Measurements from ENCODE around the gene ERH.

ERH gene

DNA sequence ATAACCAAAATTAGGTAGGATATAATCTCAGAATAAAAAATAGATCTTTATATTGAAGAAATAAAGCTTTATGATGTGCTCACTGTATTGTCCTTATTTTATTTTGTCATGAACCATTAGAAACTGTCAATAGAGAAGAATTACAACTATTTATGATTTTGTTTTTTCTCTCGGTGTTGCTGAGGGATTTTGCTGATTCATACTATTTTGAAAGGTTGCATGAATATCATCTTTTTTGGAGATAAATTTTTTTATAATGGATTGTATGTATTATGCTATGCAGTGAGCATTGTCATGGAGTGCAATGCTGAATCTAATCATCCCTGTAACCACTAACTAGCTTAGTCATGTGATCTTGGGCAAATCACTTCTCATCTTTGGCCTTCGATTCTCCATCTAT, 15.4 kb upstream of the ERH start:
- TF ChIP-seq, protein P1, sequence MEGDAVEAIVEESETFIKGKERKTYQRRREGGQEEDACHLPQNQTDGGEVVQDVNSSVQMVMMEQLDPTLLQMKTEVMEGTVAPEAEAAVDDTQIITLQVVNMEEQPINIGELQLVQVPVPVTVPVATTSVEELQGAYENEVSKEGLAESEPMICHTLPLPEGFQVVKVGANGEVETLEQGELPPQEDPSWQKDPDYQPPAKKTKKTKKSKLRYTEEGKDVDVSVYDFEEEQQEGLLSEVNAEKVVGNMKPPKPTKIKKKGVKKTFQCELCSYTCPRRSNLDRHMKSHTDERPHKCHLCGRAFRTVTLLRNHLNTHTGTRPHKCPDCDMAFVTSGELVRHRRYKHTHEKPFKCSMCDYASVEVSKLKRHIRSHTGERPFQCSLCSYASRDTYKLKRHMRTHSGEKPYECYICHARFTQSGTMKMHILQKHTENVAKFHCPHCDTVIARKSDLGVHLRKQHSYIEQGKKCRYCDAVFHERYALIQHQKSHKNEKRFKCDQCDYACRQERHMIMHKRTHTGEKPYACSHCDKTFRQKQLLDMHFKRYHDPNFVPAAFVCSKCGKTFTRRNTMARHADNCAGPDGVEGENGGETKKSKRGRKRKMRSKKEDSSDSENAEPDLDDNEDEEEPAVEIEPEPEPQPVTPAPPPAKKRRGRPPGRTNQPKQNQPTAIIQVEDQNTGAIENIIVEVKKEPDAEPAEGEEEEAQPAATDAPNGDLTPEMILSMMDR (IDR thresholded peaks at IDR 0.05; ENCODE audit: control extremely low read depth, extremely low read depth, low read depth, missing control alignments): no peak
- ChIA-PET CTCF (interaction anchor here (1.4 kb wide), 1 partner anchor 9 kb away, joined by 3 read pairs; no protein-coding TSS in a partner anchor), POLR2A (no interaction called here)
- no peak for DNase-seq (ENCODE audit: extremely low spot score)

DNA sequence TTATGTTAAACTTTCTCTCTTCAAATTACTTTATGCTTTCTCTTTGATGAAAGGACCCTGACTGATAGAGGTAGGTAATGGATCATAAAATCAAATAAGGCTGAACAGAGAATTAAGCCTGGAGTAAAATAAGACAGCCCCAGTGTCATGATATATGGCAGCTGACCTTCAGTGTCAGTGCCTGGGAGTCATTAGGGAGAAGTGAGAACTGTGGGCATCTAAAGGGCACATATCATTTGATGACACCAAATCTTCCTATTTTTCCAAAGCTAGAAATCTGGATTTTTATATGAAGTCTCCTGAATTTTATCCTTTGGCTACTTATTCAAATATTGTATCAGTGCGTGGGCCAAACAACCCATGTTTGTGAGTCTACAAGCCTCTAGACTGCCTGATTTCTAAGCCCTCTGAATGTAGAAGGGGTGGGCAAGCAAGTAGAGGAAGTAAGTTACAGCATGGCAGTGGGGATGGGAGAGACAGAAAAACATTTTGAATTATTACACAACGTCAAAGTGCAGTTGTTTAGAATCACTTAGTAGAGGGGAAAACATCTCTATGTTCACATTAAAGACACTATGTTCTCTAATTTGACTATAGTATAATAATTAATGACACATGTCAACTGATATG, 10.3 kb upstream of the ERH start:
- TF ChIP-seq, protein P1 (IDR thresholded peaks at IDR 0.05; ENCODE audit: control extremely low read depth, extremely low read depth, low read depth, missing control alignments): no peak
- ChIA-PET POLR2A (no interaction called here), CTCF (no interaction called here)

DNA sequence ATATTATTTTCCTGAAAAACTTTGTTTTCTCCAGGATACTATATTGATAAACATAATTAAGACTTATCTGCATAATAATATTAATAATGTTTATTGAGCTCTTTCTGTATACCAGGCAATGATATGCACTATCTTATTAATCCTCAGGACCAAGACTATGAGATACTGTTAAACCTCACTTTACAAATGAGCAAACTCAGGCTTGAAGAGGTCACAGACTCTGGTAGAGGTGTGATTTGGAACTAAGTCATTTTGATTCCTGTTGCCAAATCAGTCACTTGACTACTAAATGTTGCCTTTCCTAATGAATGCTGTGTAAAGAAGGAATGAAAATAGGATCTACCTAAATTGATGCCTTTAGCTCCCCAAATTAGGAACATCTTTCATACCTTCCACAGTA, 7.7 kb upstream of the ERH start:
- TF ChIP-seq, protein P1 (IDR thresholded peaks at IDR 0.05; ENCODE audit: control extremely low read depth, extremely low read depth, low read depth, missing control alignments): no peak
- POLR2A ChIA-PET: no interaction called here
- no peak for DNase-seq (ENCODE audit: extremely low spot score)
- CTCF ChIA-PET: interaction anchor here (0.8 to 1.8 kb wide), 5 partner anchors 10 to 53 kb away, joined by 3 to 4 read pairs (median 3); no protein-coding TSS in a partner anchor

More for the DNA sequence above, 10.3 kb upstream of the ERH start:
- no peak for DNase-seq (ENCODE audit: extremely low spot score)

DNA sequence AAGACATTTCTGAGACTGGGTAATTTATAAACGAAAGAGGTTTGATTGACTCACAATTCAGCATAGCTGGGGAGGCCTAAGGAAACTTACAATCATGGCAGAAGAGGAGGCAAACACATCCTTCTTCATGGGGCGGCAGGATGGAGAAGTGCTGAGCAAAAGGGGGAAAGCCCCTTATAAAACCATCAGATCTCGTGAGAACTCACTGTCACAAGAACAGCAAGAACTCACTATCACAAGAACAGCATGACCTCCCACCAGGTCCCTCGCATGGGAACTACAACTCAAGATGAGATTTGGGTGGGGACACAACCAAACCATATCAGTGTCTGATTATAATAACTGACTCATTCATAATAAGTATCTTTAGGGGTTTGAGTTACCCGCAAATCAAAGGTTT, 6.8 kb upstream of the ERH start:
- no peak for DNase-seq (ENCODE audit: extremely low spot score)
- ChIA-PET CTCF (interaction anchor here (1.8 to 2.1 kb wide), 2 partner anchors 11 to 42 kb away, joined by 4 to 5 read pairs; no protein-coding TSS in a partner anchor), POLR2A (no interaction called here)
- TF ChIP-seq, protein P1 (IDR thresholded peaks at IDR 0.05; ENCODE audit: control extremely low read depth, extremely low read depth, low read depth, missing control alignments): no peak

DNA sequence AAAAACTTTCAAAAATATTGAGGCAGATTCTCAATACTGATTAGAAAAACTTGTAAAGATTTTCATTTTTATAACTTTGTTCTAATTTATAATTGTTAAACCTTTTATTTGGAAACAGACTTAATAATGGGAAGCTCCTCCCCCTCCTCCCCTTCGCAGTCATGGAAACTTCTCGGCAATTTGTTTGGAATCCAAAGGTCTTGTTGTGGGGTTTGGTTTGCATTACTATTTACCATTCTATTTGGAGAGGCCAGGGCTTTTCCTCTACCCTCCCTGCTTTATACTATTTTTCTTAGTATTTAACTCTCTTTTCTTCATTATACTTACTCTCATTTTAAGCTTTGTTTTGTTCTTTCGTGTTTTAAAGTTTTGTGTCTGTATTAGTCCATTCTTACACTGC, 6.4 kb upstream of the ERH start:
- no peak for DNase-seq (ENCODE audit: extremely low spot score)
- TF ChIP-seq, protein P1 (IDR thresholded peaks at IDR 0.05; ENCODE audit: control extremely low read depth, extremely low read depth, low read depth, missing control alignments): no peak
- ChIA-PET POLR2A (no interaction called here), CTCF (interaction anchor here (0.9 to 2.1 kb wide), 5 partner anchors 9 to 50 kb away, joined by 3 to 5 read pairs (median 3); no protein-coding TSS in a partner anchor)

DNA sequence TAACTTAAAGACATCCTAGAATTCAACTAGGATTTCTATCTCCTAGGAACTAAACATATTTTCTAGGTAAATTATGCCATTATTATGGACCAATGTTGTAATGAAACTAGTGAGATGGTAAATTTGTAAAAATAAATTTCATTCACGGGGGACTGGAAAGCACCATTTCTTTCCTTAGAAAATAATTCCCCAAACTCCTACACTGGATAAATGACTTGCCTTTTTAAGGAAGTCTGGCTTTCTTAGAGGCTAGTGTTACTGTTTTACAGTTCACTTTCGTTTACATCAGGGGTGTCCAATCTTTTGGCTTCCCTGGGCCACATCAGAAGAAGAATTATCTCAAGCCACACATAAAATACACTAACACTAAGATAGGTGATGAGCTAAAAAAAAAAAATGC, 3.7 kb upstream of the ERH start:
- TF ChIP-seq, protein P1 (IDR thresholded peaks at IDR 0.05; ENCODE audit: control extremely low read depth, extremely low read depth, low read depth, missing control alignments): no peak
- POLR2A ChIA-PET: interaction anchor here (0.6 kb wide), 1 partner anchor 375 kb away, joined by 3 read pairs; no protein-coding TSS in a partner anchor
- no peak for DNase-seq (ENCODE audit: extremely low spot score)
- CTCF ChIA-PET: interaction anchor here (0.8 kb wide), 1 partner anchor 20 kb away, joined by 4 read pairs; no protein-coding TSS in a partner anchor

Data from GM10248 (cell line).